Measurements from ENCODE around the gene ATP5MC3.

DNA sequence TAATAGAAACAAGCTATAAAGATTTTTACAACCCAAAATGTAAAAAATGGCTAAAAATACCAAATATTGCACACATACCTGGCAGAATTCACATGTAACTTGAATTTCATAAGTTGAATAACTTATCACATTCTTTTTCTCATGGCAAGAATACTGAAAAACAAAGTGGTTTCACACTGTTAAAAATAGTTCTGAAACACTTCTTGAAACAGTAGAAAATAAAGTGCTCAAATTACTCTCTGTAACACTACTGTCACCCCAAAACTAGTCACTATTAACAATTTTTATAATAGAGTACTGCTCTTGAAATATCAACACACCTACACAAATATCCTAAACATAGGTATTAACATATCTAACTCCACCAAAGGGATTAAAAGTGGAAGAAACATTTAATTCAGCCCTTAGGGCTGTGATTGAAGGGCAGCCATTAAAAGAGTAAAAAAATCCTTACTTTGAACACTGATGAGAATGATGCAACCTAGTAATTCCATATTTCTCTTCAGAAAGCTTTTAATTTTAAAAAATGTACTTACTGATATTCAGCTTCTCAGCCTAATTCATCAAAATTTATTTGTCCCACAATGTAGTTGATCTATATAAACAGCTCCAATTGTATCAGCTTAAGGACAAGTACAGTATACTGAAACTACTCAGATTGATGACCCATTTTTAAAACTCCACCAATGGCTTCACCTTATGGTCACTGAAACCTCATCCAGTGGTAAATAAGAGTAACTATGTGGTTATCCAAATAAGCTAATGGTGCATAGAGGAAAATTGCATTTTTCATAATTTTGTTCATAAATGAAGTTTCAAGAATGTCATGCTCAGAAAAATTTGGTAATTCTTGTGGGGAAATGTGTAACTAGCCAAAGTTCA lies 44.9 kb downstream of the ATP5MC3 start:
- TF ChIP-seq, protein P1, sequence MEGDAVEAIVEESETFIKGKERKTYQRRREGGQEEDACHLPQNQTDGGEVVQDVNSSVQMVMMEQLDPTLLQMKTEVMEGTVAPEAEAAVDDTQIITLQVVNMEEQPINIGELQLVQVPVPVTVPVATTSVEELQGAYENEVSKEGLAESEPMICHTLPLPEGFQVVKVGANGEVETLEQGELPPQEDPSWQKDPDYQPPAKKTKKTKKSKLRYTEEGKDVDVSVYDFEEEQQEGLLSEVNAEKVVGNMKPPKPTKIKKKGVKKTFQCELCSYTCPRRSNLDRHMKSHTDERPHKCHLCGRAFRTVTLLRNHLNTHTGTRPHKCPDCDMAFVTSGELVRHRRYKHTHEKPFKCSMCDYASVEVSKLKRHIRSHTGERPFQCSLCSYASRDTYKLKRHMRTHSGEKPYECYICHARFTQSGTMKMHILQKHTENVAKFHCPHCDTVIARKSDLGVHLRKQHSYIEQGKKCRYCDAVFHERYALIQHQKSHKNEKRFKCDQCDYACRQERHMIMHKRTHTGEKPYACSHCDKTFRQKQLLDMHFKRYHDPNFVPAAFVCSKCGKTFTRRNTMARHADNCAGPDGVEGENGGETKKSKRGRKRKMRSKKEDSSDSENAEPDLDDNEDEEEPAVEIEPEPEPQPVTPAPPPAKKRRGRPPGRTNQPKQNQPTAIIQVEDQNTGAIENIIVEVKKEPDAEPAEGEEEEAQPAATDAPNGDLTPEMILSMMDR (IDR thresholded peaks at IDR 0.05; ENCODE audit: low read depth, low read length, poor library complexity, severe bottlenecking), result no peak
- TF ChIP-seq EZH2phosphoT487 (IDR thresholded peaks at IDR 0.05; ENCODE audit: borderline replicate concordance, low read length), result no peak

Data from DOHH2 (cell line).